GM12872 (cell line): Measurements from ENCODE around the gene LRP2.

Source experiments
- CTCF ChIP-seq: IDR thresholded peaks from 3 replicates; pipeline ENCODE4 v1.5.1; 2011; ENCODE audit warnings: low read depth, mild to moderate bottlenecking, low read length, moderate library complexity; ENCODE audit not compliant: insufficient read depth

Gene LRP2

GRCh38 chr2:169089182-169089581 lies 273.2 kb downstream of the LRP2 start:
- no peak for TF ChIP-seq CTCF

- no peak for TF ChIP-seq CTCF
These were observed 274.5 kb downstream of the LRP2 start for GRCh38 chr2:169087757-169088379.

GRCh38 chr2:169086893-169087467 lies 275.4 kb downstream of the LRP2 start:
- no peak for TF ChIP-seq CTCF

- TF ChIP-seq CTCF, result no peak
These were observed 279.3 kb downstream of the LRP2 start for GRCh38 chr2:169082995-169083394.

- no peak for TF ChIP-seq CTCF
These were observed 280.8 kb downstream of the LRP2 start for GRCh38 chr2:169081551-169081950.

- no peak for TF ChIP-seq CTCF
These were observed 281.9 kb downstream of the LRP2 start for GRCh38 chr2:169080250-169081069.

- no peak for TF ChIP-seq CTCF
These were observed 284.6 kb downstream of the LRP2 start for GRCh38 chr2:169077674-169078240.
